HG02623 (cell line): Measurements from ENCODE around the gene NCOA1.
A peak's percentile ranks its signal among the peaks of the same experiment; 100 is the strongest.
"Not testable (repeated sequence)": the region's sequence is repeated elsewhere in the genome, so short reads cannot be mapped to it uniquely, and the experiment has no call there.

Experiments used
- ATAC-seq: cut with Tn5 transposase; IDR thresholded peaks from one replicate; pipeline ENCODE4 v1.9.1; 2021; ENCODE audit warnings: moderate library complexity; ENCODE audit not compliant: unreplicated experiment

Gene NCOA1

GRCh38 chr2:24571828-24572442, 80.9 kb downstream of the NCOA1 start:
- ATAC-seq = no peak

GRCh38 chr2:24576146-24576545, 85.1 kb downstream of the NCOA1 start:
- no peak for ATAC-seq

- no peak for ATAC-seq
These were observed 85.6 kb downstream of the NCOA1 start for GRCh38 chr2:24576617-24577016.

GRCh38 chr2:24577481-24577880, 86.4 kb downstream of the NCOA1 start:
- ATAC-seq = peak; percentile 52

GRCh38 chr2:24579053-24579803, 88.2 kb downstream of the NCOA1 start:
- ATAC-seq = no peak

GRCh38 chr2:24580561-24580960, 89.5 kb downstream of the NCOA1 start:
- ATAC-seq = no peak

- not testable (repeated sequence) for ATAC-seq
These were observed 90.9 kb downstream of the NCOA1 start for GRCh38 chr2:24581971-24582370.

GRCh38 chr2:24586955-24587354, 95.9 kb downstream of the NCOA1 start:
- peak; percentile 67 for ATAC-seq

- ATAC-seq = no peak
These were observed 97.2 kb downstream of the NCOA1 start for GRCh38 chr2:24588294-24588693.

- ATAC-seq = no peak
These were observed 101.5 kb downstream of the NCOA1 start for GRCh38 chr2:24592441-24593100.

- no peak for ATAC-seq
These were observed 103.2 kb downstream of the NCOA1 start for GRCh38 chr2:24594283-24594682.

GRCh38 chr2:24597181-24597870, 106.3 kb downstream of the NCOA1 start:
- ATAC-seq = no peak

- not testable (repeated sequence) for ATAC-seq
These were observed 109.1 kb downstream of the NCOA1 start for GRCh38 chr2:24600140-24600539.

GRCh38 chr2:24611631-24612030, 120.6 kb downstream of the NCOA1 start:
- no peak for ATAC-seq

- peak; percentile 57 for ATAC-seq
These were observed 122.2 kb downstream of the NCOA1 start for GRCh38 chr2:24613154-24613814.

GRCh38 chr2:24616616-24617015, 125.6 kb downstream of the NCOA1 start:
- no peak for ATAC-seq

GRCh38 chr2:24617424-24617823, 126.4 kb downstream of the NCOA1 start:
- no peak for ATAC-seq

- ATAC-seq = no peak
These were observed 127.1 kb downstream of the NCOA1 start for GRCh38 chr2:24618144-24618543.

- ATAC-seq = no peak
These were observed 127.6 kb downstream of the NCOA1 start for GRCh38 chr2:24618680-24619079.

GRCh38 chr2:24620936-24621335, 129.9 kb downstream of the NCOA1 start:
- ATAC-seq = no peak
